ENCODE measurements around the gene TBC1D20.
A peak's percentile ranks its signal among the peaks of the same experiment; 100 is the strongest.

Gene TBC1D20

GRCh38 chr20:420166-420620 is 42.1 kb downstream of the TBC1D20 start:
- no peak for DNase-seq (ENCODE audit: low read depth in 2 of 2)

GRCh38 chr20:419556-420165 is 42.7 kb downstream of the TBC1D20 start:
- DNase-seq (ENCODE audit: low read depth in 2 of 2), result no peak

- DNase-seq (ENCODE audit: low read depth in 2 of 2), result no peak
Observed at GRCh38 chr20:418858-419365, 43.4 kb downstream of the TBC1D20 start.

GRCh38 chr20:417801-418342 is 44.5 kb downstream of the TBC1D20 start:
- no peak for DNase-seq (ENCODE audit: low read depth in 2 of 2)

DNA sequence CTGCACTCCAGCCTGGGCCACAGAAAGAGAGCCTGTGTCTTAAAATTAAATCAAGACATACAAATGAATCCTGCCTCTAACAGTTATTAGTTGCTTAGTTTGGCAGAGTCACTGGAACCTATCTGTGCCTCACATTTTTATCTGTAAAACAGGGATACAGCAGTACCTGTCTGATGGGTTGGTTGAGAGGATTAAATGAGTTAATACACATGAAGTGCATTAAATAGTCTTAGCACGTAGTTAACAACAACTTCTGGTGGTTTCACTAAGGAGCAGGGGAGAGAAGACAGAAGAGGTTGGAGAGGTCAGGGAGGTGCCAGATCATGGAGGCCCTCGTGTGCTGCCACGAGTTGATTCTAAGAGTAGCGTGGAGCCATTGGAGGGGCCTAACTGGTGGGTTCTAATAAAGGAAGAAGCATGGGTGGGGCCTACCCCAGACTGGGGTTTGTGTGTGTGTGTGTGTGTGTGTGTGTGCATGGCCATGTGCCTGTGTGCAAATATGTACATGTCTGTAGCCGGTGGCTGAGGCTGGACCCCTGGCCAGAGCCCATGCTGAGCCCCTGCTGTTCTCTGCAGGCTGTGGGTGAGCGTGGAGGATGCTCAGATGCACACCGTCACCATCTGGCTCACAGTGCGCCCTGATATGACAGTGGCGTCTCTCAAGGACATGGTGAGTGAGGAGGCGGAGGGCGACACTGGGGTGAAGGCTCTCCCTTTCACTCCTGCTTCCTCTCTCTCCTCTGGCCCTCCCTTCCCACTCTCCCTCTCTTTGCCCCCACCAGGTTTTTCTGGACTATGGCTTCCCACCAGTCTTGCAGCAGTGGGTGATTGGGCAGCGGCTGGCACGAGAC is 45.2 kb downstream of the TBC1D20 start:
- DNase-seq (ENCODE audit: low read depth in 2 of 2), result no peak

DNA sequence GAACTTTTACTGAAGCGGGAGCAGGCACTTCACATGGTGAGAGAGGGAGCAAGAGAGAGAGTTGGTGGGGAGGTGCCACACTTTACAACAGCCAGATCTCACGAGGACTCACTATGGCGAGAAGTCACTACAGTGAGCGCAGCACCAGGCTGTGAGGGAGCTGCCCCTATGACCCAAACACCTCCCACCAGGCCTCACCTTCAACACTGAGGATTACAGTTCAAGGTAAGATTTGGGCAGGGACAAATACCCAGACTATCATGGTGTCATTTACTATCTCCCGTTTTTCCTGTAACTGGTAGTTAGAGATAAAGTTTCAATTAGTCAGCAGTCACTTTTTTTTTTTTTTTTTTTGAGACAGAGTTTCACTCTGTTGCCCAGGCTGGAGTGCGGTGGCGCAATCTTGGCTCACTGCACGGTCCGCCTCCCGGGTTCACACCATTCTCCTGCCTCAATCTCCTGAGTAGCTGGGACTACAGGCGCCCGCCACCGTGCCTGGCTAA is 46.5 kb downstream of the TBC1D20 start:
- no peak for DNase-seq (ENCODE audit: low read depth in 2 of 2)

GRCh38 chr20:414161-414560 is 48.2 kb downstream of the TBC1D20 start:
- DNase-seq (ENCODE audit: low read depth in 2 of 2), result no peak

DNA sequence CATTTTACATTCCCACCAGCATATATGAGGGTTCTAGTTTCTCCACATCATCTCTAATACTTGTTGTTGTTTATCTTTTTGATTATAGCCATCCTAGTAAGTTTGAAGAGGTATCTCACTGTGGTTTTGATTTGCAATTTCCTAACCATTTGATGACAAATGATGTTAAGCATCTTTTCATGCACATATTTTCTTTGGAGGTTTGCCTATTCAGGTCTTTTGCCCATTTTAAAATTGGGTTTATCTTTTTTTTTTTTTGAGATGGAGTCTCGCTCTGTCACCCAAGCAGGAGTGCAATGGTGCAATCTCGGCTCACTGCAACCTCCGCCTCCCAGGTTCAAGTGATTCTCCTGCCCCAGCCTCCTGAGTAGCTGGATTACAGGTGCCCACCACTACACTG is 50.3 kb downstream of the TBC1D20 start:
- DNase-seq (ENCODE audit: low read depth in 2 of 2), result no peak

- DNase-seq (ENCODE audit: low read depth in 2 of 2), result no peak
Observed at GRCh38 chr20:409697-410559, 52.4 kb downstream of the TBC1D20 start.

GRCh38 chr20:408843-409696 is 53.3 kb downstream of the TBC1D20 start:
- DNase-seq (ENCODE audit: low read depth in 2 of 2), result no peak

- DNase-seq (ENCODE audit: low read depth in 2 of 2), result peak; percentile 82 to 85
Observed at GRCh38 chr20:407953-408842, 54.1 kb downstream of the TBC1D20 start, which contains the start of gene RBCK1. RBCK1 (plus strand) TSS chr20:408299; CDS start chr20:408758, 459 bp downstream.

GRCh38 chr20:407133-407952 is 55.0 kb downstream of the TBC1D20 start:
- peak; percentile 40 to 55 for DNase-seq (ENCODE audit: low read depth in 2 of 2)

GRCh38 chr20:406200-407132 is 55.9 kb downstream of the TBC1D20 start:
- no peak for DNase-seq (ENCODE audit: low read depth in 2 of 2)

DNA sequence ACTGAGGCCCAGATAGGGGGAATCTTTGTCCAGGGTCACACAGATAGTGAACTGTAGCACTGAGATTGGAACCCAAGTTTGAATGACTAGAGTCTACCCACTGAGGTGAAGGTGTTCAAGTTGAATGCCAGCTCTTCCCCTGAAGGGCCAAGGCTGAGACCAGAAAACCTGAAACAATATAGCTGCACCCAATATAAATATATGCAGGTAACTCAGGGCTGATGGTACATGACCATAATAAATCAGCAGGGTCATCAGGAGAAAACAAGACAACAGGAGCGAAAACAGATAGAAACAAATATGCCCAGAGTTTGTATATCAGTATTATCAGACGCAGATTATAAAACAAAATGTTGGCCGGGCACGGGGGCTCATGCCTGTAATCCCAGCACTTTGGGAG is 58.2 kb downstream of the TBC1D20 start:
- DNase-seq (ENCODE audit: low read depth in 2 of 2), result no peak

GRCh38 chr20:403582-403957 is 58.8 kb downstream of the TBC1D20 start:
- DNase-seq (ENCODE audit: low read depth in 2 of 2), result no peak

GRCh38 chr20:402898-403581 is 59.3 kb downstream of the TBC1D20 start:
- DNase-seq (ENCODE audit: low read depth in 2 of 2), result no peak

- no peak for DNase-seq (ENCODE audit: low read depth in 2 of 2)
Observed at GRCh38 chr20:402496-402885, 59.8 kb downstream of the TBC1D20 start.
